HG03196 (cell line): Measurements from ENCODE around the gene DTHD1.

Source experiments
- ATAC-seq: cut with Tn5 transposase; IDR thresholded peaks from one replicate; pipeline ENCODE4 v1.9.1; 2021; ENCODE audit not compliant: unreplicated experiment

The DTHD1 gene

DNA sequence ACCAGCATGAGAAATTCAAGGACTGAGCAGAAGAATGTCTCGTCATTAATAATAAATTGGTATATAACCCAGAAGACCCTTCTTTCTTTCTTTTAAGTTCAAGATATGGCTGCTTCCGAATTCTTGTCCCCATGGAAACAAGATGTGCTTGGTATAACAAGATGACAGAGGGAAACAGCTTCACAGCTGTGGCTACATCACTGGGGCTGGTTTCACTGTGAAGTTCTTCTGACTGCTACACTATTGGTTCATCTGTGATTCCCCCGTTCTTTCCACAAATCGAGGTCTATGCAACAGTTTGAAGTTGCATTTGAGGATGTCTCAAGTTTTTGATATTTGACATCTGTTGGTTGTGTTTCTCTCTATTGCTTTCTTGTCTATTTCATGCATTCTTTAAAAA, 12.3 kb upstream of the DTHD1 start:
- no peak for ATAC-seq

DNA sequence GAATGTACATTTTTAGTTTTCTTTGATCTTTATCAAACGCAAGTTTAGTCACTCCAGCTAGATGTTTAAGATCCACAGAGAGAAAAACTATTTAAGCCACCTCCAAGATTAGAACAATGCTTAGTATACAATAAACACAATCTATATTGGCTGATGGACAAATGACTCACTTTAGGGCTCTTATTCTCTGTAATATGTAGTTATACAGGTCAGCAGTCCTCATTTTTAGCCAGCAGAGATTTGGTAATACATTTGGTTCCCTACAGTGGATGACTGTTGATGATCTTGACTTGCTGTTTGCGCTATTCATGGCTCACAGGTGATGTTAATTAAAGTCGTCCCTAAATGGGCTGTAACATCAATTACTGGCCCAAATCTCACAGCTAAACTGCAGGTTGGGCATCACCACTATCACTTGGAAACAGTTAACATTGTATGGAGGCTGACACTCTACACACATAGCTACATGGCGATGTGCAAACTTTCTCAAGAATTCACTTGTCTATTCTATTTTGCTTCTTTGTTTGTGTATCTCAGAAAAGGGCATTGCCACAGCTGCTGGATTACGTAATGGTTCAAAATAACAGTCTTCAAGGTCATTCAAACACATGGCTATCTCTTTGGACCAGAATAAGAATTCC, 11.8 kb upstream of the DTHD1 start:
- no peak for ATAC-seq

DNA sequence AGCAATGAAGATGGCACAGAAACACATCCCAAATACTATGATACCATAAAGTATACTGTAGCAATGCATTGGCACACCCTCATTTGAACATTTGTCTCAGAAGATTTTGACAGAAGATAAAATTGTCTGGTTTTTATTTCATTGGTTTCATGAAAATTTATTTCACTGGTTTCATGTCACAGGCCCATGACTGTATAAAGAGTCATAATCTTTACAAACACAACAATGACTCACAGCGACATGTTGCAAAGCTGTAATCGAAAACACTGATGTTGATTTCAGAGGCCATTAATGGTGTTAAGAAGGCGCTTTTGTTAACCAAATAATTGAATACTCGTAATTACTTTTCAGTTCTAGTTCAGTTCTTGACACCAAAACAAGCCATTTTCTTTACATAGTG, 8.1 kb upstream of the DTHD1 start:
- no peak for ATAC-seq

DNA sequence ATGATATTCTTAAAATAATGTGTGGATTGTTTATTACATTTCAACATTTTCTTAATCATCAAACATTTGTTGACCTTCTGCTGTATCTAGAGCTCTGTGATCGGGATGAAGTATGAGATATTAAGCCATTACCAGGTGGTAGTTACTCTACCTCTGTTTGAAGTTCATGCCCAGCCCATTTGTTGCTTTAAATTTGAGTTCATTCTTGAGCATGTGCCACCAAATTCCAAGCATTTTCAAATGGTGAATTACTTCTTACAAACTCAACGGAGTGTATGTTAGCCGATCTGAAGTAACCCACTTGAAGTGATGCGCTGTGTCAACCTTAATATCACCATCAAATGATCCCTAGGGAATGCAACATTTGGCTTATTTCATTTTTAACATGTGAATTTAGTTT, 7.3 kb upstream of the DTHD1 start:
- no peak for ATAC-seq

DNA sequence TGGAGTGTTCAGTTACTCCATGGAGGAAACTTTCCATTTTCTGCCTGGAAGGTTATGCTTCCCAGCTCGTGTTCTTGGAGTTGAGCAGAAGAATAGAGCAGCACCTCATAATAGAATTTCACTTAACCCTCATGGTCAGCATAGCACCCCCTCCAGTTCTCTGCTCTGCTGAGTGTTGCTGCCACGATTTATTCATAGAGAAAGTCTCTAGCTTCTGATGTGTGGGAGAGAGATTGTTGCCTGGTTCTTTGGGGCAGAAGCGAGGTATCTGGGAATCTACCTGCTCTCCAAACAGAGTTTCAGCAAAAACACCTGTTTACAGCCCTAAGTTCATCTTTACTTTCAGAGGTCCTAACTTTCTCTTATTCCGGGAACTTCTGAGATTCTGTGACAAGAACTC, 3.9 kb upstream of the DTHD1 start:
- no peak for ATAC-seq

DNA sequence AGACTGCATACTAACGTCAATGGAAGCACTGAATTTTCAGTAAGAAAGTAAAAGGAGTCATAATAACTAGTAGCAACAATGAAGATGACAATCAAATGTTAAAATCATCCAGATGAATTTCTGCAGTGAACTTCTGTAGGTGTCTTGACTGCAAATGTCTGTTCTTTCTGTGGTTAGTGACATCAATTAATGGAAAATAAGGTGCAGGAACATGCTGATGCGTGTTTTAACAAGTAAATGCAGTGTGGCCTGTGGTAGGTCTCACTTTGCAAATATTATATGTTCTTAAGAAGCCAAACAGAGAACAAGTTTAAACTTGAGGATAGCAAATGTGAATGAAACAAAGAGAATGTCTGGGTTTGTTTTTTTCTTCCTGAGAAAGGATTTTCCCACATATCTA, 2.6 kb upstream of the DTHD1 start:
- ATAC-seq = no peak

DNA sequence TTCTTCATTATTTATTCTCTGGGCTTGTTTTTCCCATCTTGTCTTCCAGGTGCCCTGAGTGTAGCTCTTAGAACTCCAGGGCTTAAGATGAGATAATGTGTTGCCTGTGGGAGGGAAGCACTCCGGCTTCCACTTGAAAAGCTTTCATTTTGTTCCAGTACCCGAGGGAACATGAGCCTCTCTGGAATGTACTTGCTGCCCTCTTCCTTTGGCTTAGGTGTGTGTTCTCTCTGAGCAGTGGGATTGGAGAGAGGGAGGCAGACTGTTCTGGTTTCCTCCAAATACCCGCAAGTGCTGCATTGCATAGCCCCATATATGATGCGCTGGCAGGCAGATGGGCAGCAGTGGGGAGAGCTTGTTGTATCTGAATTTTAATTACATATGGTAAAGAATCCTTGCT, 861 bp upstream of the DTHD1 start:
- no peak for ATAC-seq

DNA sequence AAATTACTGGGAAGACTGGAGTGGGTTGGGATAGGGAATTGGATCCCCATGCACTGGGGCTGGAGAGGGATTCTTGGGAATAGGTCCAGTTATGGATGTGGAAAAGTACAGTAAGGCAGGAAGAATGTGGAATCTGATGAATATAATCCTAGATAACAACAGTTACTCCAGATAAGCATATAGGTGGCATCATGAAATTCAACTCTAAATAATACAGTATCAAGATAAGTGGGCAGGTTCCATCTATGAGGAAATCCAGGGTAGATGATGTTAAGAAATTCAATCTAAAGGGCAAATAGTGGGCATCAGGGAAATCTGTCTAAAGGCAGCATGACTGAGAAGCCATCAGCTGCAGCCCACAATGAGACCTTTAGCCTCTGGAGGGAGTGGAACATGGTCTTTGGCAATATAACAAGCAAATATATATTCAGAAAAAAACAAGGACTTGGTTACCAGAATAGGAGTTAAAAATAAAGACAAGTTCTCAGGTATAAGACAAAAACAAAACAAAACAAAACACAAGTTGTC, 1.2 kb downstream of the DTHD1 start:
- ATAC-seq = no peak

DNA sequence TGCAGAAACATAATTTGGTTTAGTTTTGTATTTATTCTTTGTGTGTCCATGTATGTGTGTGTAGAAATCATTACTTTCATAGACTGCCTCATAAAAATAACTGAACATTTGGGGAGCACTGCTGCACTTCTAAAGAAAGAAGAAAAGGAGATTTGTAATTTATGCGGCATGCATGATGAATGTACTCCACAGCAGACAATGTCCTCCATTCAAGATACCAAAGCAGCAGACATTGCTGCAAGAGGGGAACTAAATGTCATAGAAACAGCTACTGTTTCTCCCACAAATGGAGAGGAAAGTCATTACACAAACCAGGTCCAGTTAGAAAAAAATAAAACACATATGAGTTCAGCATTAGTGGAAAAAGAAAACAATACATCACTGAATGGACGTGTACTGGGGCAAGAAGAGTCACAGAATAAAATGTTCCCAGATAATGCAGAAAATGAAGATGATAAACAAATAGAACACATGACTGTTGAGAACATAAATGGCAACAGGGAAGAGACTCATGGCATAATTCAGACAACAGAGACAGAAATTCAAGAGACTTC, 2.6 kb downstream of the DTHD1 start:
- no peak for ATAC-seq

DNA sequence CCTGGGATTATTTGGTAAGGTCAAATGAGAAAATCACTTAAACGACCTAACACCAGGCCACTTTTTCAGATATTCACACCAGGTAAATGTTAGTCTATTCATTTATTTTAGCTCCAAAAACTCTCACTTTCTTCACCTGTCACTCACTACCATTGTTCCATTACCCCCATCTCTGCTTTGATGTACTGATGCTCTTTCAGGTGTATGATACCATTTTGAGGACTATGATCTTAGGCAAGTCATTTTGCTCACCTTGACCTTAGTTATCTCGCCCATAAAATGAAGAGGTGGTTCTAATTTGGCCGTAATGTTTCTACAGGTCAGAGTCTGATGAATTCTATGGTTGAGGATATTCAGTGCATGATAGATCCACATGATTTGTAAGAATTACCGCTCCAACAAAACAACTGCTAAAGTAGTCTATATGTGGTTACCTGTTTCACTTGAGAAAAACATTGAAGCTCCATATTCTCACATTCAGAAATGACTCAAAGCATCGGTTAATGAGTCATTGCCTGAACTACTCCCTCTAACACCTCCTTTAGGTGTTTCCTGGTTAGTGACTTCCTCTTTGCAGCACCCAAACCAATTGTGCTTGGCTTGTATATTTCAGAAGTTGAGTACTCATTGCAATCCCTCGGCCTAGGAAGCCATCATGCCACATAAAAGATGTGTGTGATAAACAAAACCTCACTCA, 4.5 kb downstream of the DTHD1 start:
- ATAC-seq = peak; percentile 99

DNA sequence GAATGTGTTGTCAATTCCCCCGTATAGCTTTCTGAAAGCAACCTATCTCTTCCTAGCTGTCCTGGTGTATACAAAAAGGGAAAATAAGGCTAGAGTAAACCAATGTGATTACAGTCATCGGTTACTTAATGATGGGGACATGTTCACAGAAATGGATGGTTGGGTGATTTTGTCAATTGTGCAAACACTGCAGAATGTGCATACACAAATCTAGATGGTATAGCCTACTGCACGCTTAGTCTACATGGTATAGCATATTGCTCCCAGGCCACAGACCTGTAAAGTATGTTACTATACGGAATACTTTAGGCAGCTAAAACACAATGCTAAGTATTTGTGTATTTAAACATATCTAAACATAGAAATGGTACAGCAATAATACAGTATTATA, 5.1 kb downstream of the DTHD1 start:
- ATAC-seq = no peak

DNA sequence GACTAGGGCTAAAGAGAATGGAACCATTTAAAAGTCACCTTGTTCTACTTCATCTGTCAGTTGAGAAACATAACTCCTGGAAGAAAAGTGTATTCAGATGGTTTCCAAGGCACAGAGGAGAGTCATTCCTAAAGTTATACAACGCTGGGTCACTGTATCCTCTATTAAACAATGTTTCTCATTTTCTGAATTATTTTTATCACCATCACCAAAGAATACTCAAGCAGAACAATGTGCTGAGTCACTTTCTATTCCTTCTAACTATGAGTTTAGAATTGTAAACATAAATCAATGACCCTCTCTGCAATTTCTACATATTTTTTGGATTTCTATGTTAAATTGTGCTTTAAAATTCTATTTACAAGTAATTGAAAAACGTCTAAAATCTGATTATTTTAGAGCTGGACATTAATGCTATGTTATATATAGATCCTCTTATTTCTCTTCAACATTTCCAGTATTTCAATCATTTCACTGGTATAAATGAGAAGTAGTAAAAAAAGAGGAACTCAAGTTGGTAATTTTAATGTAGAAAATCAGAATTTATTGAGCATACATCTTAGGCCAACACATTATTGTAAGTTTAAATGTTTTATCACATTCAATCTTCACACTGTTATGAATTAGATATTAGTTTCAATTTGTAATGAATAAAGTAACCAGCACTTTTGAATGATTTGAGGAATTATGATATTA, 7.5 kb downstream of the DTHD1 start:
- no peak for ATAC-seq

DNA sequence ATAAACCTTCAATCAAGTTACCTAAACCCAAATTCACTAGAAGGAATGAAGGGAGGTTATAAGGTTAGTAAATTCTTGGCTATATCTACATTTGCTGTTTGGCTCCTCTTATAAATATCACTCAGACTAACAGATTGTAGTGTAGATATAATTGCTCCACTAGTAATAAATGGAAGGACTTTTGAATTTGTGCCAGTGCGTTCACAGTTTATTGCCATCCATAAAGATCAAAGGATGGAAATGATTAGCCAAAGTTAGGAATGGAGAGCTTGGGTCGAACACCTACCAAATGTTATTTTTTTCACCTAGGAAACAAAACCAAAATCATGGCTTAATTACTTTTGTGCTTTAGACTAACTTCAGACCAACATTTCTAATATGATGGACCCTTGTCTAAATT, 9.2 kb downstream of the DTHD1 start:
- ATAC-seq = no peak

DNA sequence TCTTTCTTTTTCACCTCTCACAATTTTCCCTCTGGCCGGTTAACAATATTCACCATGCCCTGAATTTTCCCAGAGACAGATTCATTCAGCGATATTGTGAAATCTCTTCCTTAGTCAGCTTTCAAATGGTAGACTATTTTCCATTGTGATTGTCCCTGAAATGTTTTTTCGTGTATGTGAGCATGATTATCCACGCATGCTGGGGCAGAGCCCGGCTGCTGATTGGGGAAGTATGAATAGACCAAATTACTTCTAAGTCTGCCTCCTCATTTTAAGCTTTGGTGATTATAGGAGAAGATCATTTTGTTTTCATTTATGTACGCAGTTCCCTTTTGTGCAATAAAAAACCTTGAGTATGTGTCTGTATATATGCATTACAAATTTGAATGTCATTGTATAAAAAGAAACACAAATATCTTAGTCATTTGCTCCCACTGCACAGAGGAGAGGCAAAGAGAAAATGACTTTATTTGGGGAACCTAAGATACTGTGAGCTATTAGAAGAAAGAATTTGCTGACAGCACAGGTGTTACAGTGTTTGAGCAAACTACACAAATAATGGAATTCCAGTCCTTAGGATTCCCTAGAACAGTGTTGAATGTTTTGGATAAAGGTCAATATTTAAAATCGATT, 11.3 kb downstream of the DTHD1 start:
- no peak for ATAC-seq

DNA sequence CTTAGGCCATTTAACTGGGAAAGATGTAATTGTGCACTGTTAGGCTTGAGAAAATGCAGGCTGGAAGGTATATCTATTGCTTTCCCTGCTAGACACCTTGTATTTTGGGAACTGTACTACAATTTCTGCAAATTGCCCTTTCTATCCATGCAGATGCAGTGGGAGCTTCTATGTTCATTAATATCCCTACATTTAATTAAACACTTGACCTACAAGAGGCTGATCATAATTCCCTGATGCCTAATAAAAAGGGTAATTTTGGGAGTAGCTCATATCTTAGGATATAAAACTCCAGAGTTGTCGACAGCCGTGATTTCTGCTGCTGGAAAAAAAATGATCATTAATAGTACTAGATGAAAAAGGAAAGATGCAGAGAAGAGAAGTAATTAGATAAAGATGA, 19.7 kb downstream of the DTHD1 start:
- ATAC-seq = no peak

DNA sequence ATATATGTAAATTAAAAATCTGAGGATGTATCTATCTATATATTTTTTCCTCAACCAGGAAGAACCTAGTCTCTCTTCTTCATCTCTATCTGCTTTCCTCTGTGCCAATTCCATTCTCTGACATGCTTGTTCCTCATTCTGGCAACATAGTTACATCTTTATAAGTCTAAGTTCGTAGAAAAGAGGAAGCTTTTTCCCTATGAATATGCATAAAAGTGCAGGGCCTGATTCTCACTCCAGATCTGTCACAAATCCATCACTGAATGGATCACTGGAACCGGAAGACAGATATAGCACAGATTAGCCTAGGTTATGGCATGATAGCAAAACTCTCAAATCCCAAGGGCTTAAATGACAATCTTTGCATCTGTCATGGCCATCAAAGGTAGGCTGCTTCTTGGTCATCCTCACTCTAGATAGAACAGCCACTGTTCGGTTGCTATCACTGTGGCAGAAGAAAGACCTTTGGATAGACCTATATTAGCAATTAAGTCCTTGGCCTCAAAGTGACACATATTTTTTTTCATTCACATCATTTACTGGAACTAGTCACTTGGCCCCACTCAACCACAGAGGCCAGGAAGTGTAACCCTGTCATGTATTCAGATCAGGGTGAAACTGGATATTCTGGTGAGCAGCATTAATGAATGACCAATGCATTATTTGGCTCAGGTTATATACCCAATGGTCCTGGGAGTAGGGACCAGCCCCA, 22.2 kb downstream of the DTHD1 start:
- peak; percentile 91 for ATAC-seq

DNA sequence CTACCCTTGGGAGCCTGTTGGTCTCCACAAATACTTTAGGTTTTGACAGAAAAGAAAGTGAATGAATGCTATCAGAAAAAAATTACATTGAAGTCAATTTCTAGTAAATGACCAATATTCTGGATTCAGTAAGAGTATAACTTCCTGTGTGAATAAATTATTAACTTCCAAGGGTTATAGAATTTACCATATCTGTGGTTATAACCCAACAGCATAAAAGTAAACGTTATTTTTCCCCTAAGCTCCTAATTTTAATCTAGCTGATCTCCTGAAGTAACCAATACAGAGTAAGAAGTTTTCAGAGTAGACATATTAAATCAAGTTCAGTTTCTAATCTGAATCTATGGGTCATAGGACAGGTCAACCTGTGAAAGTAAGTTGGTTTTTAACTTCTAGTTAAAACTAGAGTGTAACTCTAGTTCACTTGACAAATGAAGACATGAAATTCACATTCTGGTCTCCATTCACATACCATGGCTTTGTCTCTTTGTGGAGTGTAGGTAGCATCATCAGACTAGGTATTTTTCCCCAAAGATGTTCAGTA, 22.8 kb downstream of the DTHD1 start:
- peak; percentile 58 for ATAC-seq

DNA sequence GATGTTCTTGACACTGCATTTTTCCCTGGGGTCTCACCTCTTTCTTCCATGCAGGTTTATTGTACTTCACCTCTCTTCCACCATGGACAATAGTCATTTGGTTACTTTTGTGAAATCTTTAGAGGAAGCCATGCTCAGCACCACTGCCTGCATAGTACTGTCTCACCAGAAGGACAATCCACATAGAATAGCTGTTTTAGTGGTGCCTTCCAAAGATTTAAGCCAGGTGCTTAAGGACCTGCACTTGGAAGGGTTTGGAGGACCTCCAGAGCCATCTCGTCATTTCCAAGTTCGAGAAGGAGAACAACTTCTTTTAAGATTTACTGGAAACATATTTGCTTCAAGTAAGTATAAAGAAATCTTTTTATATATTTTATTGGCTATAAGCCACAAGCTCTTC, 26.7 kb downstream of the DTHD1 start:
- no peak for ATAC-seq

DNA sequence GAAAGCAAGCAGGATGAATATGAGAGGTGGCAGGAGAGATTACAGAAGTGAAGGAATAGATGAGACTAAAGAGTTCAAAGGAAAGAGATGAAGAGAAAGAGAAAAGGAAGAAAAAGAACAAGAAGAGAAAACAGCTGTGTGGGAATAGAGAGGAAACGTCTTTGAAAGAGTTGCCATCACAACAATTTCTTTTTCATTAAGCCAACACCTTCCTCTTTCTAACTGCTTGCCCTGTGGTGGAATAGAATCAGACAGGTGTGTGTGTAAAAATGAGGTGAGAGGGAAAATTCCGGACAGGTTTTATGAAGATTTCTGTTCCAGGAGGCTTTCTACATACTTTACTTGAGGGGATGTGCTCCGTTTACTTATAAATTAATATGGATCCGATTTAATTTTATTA, 28.8 kb downstream of the DTHD1 start:
- no peak for ATAC-seq

DNA sequence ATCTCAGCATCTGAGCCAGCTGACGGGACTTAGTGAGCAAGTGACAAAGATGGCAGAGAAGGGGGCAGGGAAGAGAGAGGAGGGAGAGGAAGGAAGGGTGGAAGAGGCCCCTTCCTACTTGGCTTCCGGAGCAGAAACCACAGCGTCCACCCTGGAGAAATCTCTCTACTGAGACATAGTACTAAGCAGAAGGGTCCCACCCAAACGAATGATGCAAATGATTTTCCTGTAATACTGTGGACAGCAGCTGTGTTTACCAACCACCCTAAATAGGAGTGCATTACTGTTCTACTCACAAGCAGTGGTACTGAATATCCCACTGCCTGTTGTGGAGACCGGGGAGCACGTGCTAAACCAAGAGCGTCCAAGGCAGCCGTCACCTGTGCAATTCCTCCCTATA, 29.4 kb downstream of the DTHD1 start:
- peak; percentile 64 for ATAC-seq

DNA sequence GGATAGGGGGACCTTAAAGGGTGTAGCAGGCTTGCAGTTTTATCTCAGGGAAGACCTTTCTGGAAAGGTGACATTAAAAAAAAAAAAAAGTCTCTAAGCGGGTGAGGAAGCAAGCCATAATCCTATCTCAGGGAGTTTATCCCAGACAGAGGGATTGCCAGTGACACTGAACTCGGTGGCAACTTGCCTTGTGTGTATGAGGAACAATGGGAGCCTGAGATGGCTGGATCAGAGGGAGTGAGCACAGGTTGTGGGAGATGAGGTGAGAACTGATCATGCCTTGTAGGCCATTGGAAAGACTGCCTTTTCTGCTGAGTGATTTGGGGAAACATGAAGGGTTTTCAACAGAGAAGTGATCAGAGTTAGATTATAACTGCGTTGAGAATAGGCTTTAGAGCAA, 31.1 kb downstream of the DTHD1 start:
- ATAC-seq = no peak
